Measurements from ENCODE around the gene PNCK. TPM values are rescaled to one million over a fixed set of nuclear protein-coding genes. Genes with fewer than 3 reads are reported as not detected.

PNCK gene
- total and polyA plus RNA-seq, 10 of the 15 experiments (the other 5 are each of a cell fraction or from before 2014, with no cell fraction given): 0.21 to 0.67 (median 0.54) TPM; not detected in 7

DNA sequence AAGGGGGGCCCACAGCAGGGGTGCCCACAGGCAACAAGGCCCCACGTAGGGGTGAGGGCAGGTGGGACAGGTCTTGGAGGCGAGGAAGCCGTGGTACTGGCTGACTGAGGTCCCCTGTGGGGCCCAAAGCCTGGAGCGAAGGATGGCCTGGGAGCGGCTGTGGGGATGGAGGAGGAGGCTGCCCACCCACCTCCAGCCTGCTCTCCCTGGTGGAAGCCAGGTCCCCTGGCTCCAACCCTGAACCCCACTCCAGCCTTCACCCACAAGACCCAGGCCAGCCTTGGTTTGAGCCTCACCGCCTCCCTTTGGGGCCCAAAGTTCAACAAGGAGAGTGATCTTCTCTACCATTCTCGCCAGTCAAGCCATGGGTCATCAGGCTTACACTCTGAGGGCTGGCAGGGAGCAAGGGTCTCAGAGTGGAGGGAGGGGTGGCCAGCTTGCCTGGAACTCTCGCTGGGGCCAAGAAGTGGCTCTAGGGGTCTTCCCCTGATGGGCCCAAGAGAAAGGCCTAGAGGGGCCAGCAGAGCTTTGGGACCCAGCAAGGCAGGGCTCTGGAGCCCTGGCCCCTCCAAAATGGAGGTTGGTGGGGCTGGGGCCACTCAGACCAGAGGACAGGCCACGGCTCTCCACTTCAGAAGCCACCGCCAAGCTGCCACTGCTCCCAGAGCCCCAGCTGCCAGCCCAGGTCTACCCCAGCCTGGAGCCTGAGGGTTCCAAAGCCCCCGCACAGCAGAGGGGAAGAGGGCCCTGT, 5.0 kb downstream of the PNCK start:
- intact Hi-C loops (cut with micrococcal nuclease; ENCODE audit: unreplicated experiment) (loop anchor here (1.0 to 5.0 kb wide), 4 partner anchors 56 to 710 kb away; no protein-coding TSS in a partner anchor), in situ Hi-C loops (cut with MboI) (no loop called here)
- WGBS (ENCODE audit: insufficient coverage, insufficient replicate concordance, low lambda C conversion rate, missing lambda C conversion rate): 44% methylated on average over 10 of the region's 11 CpGs
- Histone ChIP-seq H3K79me2 (ENCODE audit: control insufficient read depth, insufficient read depth, low read length) (no peaks in the 10 kb centered on the region), H3K4me3 (no peak overlapping the region), H4K20me1 (ENCODE audit: control insufficient read depth, insufficient read depth) (no peaks in the 10 kb centered on the region), H3K36me3 (ENCODE audit: control insufficient read depth in 2 of 2, insufficient read depth in 2 of 2, low read length in 1 of 2) (no peaks in the 10 kb centered on the region), H3K4me1 (ENCODE audit: control insufficient read depth, insufficient read depth, low read length) (no peaks in the 10 kb centered on the region), H3K4me2 (ENCODE audit: control insufficient read depth, insufficient read depth) (no peak overlapping the region), H2AFZ (ENCODE audit: control insufficient read depth, low read depth, low read length) (no peak overlapping the region), H3K27ac (ENCODE audit: control insufficient read depth, insufficient read depth) (no peak overlapping the region), H3K27me3 (replicated peaks in 1 of 2; ENCODE audit: control insufficient read depth in 2 of 2, insufficient read depth in 2 of 2, low read length in 1 of 2) (no peaks in the 10 kb centered on the region), H3K9me3 (replicated peaks; ENCODE audit: control insufficient read depth, insufficient read depth, low read length) (no peaks in the 10 kb centered on the region; the same call in 2 of the 3 replicates), H3K9ac (ENCODE audit: control insufficient read depth, insufficient read depth, low read length) (no peak overlapping the region)
- DNase-seq (ENCODE audit: low read depth, low spot score) (no peak), FAIRE-seq (no peak), ATAC-seq (no peak; the same call in 2 of the 3 replicates)
- CTCF ChIA-PET: interaction anchor here (0.9 to 4.5 kb wide), 18 partner anchors 10 to 729 kb away, joined by 3 to 28 read pairs (median 6); partner anchors contain the start of gene DUSP9
- no TSS peak for BruUV-seq (replicated peaks)
- RAD21 ChIA-PET (ENCODE audit: unreplicated experiment): interaction anchor here (0.9 to 3.7 kb wide), 9 partner anchors 11 to 710 kb away, joined by 3 to 26 read pairs (median 5); no protein-coding TSS in a partner anchor
- TF ChIP-seq ZNF274 (IDR thresholded peaks at IDR 0.05; ENCODE audit: insufficient read depth, insufficient read length) (no peak), TCF12 (IDR thresholded peaks at IDR 0.05; ENCODE audit: low read depth, low read length) (no peak)
- TF ChIP-seq, protein P1, sequence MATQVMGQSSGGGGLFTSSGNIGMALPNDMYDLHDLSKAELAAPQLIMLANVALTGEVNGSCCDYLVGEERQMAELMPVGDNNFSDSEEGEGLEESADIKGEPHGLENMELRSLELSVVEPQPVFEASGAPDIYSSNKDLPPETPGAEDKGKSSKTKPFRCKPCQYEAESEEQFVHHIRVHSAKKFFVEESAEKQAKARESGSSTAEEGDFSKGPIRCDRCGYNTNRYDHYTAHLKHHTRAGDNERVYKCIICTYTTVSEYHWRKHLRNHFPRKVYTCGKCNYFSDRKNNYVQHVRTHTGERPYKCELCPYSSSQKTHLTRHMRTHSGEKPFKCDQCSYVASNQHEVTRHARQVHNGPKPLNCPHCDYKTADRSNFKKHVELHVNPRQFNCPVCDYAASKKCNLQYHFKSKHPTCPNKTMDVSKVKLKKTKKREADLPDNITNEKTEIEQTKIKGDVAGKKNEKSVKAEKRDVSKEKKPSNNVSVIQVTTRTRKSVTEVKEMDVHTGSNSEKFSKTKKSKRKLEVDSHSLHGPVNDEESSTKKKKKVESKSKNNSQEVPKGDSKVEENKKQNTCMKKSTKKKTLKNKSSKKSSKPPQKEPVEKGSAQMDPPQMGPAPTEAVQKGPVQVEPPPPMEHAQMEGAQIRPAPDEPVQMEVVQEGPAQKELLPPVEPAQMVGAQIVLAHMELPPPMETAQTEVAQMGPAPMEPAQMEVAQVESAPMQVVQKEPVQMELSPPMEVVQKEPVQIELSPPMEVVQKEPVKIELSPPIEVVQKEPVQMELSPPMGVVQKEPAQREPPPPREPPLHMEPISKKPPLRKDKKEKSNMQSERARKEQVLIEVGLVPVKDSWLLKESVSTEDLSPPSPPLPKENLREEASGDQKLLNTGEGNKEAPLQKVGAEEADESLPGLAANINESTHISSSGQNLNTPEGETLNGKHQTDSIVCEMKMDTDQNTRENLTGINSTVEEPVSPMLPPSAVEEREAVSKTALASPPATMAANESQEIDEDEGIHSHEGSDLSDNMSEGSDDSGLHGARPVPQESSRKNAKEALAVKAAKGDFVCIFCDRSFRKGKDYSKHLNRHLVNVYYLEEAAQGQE (IDR thresholded peaks at IDR 0.05; ENCODE audit: low read depth, low read length): no peak
- SMC1A ChIA-PET (ENCODE audit: uncharacterized antibody, unreplicated experiment): no interaction called here
- POLR2A ChIA-PET: no interaction called here
